ENCODE data around the gene ZNF670. TPM values are rescaled to one million over a fixed set of nuclear protein-coding genes. Genes with fewer than 3 reads are reported as not detected.

Gene ZNF670
- polyA plus RNA-seq, 4 donors = 0.81 to 2.8 (median 2.3) TPM

DNA sequence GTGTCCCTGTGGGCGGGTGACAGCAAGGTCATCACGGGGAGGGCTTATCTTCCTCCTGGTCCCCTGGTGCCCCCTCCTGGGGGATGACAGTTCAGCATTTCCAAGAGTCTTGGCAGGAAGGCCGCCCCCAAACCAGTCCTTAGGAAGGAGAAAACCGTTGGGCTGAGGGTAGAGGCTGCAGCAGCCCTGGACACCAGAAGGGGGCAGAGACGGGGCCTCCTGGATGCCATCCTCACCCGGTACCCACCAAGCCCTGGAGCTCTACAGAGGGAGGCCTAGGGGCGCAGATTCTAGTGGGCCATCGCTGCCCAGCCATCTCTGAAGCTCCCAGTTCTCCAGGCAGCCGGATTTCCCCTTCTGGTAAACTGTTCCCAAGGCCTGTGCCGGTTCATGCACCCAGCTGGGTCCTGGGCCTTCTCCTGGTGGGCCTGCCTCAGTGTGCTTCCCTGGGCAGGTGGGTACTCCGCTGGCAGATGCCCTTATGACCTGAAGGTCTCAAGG, 40.4 kb upstream of the ZNF670 start:
- H3K27ac ChIP-seq (ENCODE audit: low read depth in 1 of 3, low read length in 2 of 3) = no peak overlapping the region
- no peaks in the 10 kb centered on the region for H3K36me3 ChIP-seq (ENCODE audit: control insufficient read depth in 3 of 3, insufficient read depth in 2 of 3, low read depth in 1 of 3, low read length in 3 of 3)
- peaks cover 0 to 1% (median 0%) of the 10 kb centered on the region in 3 donors for H3K27me3 ChIP-seq (ENCODE audit: control insufficient read depth in 3 of 3, insufficient read depth in 3 of 3, low read length in 3 of 3)
- DNase-seq (no peak), FAIRE-seq (no peak)
- H3K9me3 ChIP-seq (ENCODE audit: control insufficient read depth in 2 of 2, insufficient read depth in 1 of 2, low read depth in 1 of 2, low read length in 1 of 2) = peaks cover 0 to 4% of the 10 kb centered on the region in 2 donors
- WGBS, 3 donors = 69 to 72% (median 71%) methylated on average over 9 to 11 of the region's 11 CpGs
- H3K4me3 ChIP-seq (ENCODE audit: low read depth in 1 of 3, low read length in 3 of 3) = no peak overlapping the region
- no peaks in the 10 kb centered on the region for H3K4me1 ChIP-seq (ENCODE audit: control insufficient read depth in 3 of 3, insufficient read depth in 2 of 3, low read depth in 1 of 3, low read length in 2 of 3)

DNA sequence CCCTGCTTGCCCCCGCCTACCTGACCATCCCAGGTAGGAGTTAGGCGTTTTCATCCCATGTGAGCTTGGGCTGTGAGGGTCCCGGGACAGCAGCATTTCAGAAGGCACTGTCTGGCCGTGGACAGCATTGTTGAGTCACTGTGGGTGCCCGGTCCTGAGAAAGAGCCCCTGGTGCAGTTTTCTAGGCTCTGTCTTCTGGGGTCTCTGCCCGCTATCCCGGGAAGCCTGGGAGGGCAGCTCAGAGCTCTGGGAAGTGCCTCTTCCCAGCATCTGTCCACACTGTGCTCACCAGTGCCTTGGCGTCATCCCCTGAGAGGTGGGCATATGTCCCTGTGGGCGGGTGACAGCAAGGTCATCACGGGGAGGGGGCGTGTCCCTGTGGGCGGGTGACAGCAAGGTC, 36.9 kb upstream of the ZNF670 start:
- FAIRE-seq (no peak), DNase-seq (no peak)
- Histone ChIP-seq H3K36me3 (ENCODE audit: control insufficient read depth in 3 of 3, insufficient read depth in 2 of 3, low read depth in 1 of 3, low read length in 3 of 3) (no peaks in the 10 kb centered on the region), H3K4me1 (ENCODE audit: control insufficient read depth in 3 of 3, insufficient read depth in 2 of 3, low read depth in 1 of 3, low read length in 2 of 3) (peaks cover 0 to 3% (median 0%) of the 10 kb centered on the region in 3 donors), H3K27me3 (ENCODE audit: control insufficient read depth in 3 of 3, insufficient read depth in 3 of 3, low read length in 3 of 3) (peaks cover 3 to 12% (median 3%) of the 10 kb centered on the region in 3 donors), H3K4me3 (ENCODE audit: low read depth in 1 of 3, low read length in 3 of 3) (no peak overlapping the region), H3K9me3 (ENCODE audit: control insufficient read depth in 2 of 2, insufficient read depth in 1 of 2, low read depth in 1 of 2, low read length in 1 of 2) (no peaks in the 10 kb centered on the region), H3K27ac (ENCODE audit: low read depth in 1 of 3, low read length in 2 of 3) (no peak overlapping the region)
- WGBS, 3 donors = 74 to 88% (median 87%) methylated on average over 9 to 12 of the region's 12 CpGs

- Histone ChIP-seq H3K9me3 (ENCODE audit: control insufficient read depth in 2 of 2, insufficient read depth in 1 of 2, low read depth in 1 of 2, low read length in 1 of 2) (no peaks in the 10 kb centered on the region), H3K36me3 (ENCODE audit: control insufficient read depth in 3 of 3, insufficient read depth in 2 of 3, low read depth in 1 of 3, low read length in 3 of 3) (no peaks in the 10 kb centered on the region), H3K27me3 (ENCODE audit: control insufficient read depth in 3 of 3, insufficient read depth in 3 of 3, low read length in 3 of 3) (peaks cover 3 to 14% (median 4%) of the 10 kb centered on the region in 3 donors), H3K4me3 (ENCODE audit: low read depth in 1 of 3, low read length in 3 of 3) (no peak overlapping the region), H3K4me1 (ENCODE audit: control insufficient read depth in 3 of 3, insufficient read depth in 2 of 3, low read depth in 1 of 3, low read length in 2 of 3) (peaks cover 0 to 4% (median 0%) of the 10 kb centered on the region in 3 donors), H3K27ac (ENCODE audit: low read depth in 1 of 3, low read length in 2 of 3) (no peak overlapping the region)
- no peak for DNase-seq
- WGBS, 3 donors = 61 to 73% (median 72%) methylated on average over 7 of the region's 7 CpGs
- no peak for FAIRE-seq
Measured at GRCh38 chr1:247115141-247115510, 36.5 kb upstream of the ZNF670 start.

DNA sequence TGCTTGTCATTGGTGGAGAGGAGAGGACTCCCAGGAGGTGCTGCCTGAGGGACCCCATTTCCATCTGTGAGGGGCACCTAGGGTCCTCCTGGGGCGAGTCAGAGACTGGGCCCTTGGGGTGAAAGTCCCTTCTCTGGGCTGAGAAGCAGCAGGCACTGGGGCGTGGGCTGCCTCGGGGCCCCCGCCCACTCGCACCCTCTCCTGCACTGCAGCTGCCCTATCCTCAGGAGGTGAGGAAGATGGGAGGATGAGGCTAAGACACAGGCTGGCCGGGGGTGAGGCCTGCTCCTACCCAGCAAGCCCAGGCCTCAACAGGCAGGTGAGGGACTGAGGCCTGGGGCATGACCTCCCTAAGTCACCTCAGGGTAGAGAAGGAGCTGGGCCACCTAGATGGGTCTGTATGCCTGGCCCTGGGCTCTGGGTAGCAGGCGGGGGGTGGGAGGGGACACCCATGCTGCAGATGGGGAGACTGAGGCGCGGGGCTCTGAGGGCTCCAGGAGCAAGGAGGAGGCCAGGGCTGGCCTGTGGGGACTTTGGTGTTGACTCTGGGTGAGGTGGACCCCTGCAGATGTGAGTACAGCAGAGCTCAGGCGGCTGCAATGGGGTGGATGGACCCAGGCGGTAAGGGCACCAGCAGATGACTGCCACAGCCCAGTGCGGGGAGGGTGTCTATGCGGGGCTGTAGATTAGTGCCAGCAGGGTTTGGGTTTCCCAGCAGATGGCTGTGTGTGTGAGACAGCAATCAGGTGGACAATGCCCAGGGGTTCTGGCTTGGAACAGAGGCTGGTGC, 35.9 kb upstream of the ZNF670 start:
- Histone ChIP-seq H3K4me1 (ENCODE audit: control insufficient read depth in 3 of 3, insufficient read depth in 2 of 3, low read depth in 1 of 3, low read length in 2 of 3) (peaks cover 0 to 4% (median 0%) of the 10 kb centered on the region in 3 donors), H3K4me3 (ENCODE audit: low read depth in 1 of 3, low read length in 3 of 3) (no peak overlapping the region), H3K27me3 (ENCODE audit: control insufficient read depth in 3 of 3, insufficient read depth in 3 of 3, low read length in 3 of 3) (peaks cover 3 to 14% (median 4%) of the 10 kb centered on the region in 3 donors), H3K9me3 (ENCODE audit: control insufficient read depth in 2 of 2, insufficient read depth in 1 of 2, low read depth in 1 of 2, low read length in 1 of 2) (no peaks in the 10 kb centered on the region), H3K36me3 (ENCODE audit: control insufficient read depth in 3 of 3, insufficient read depth in 2 of 3, low read depth in 1 of 3, low read length in 3 of 3) (no peaks in the 10 kb centered on the region), H3K27ac (ENCODE audit: low read depth in 1 of 3, low read length in 2 of 3) (no peak overlapping the region)
- WGBS, 3 donors = 68 to 89% (median 72%) methylated on average over 12 to 13 of the region's 13 CpGs
- no peak for DNase-seq
- FAIRE-seq = no peak

- Histone ChIP-seq H3K27ac (ENCODE audit: low read depth in 1 of 3, low read length in 2 of 3) (no peak overlapping the region), H3K4me1 (ENCODE audit: control insufficient read depth in 3 of 3, insufficient read depth in 2 of 3, low read depth in 1 of 3, low read length in 2 of 3) (peaks cover 0 to 4% (median 0%) of the 10 kb centered on the region in 3 donors), H3K4me3 (ENCODE audit: low read depth in 1 of 3, low read length in 3 of 3) (no peak overlapping the region), H3K36me3 (ENCODE audit: control insufficient read depth in 3 of 3, insufficient read depth in 2 of 3, low read depth in 1 of 3, low read length in 3 of 3) (no peaks in the 10 kb centered on the region), H3K27me3 (ENCODE audit: control insufficient read depth in 3 of 3, insufficient read depth in 3 of 3, low read length in 3 of 3) (peaks cover 3 to 14% (median 4%) of the 10 kb centered on the region in 3 donors), H3K9me3 (ENCODE audit: control insufficient read depth in 2 of 2, insufficient read depth in 1 of 2, low read depth in 1 of 2, low read length in 1 of 2) (no peaks in the 10 kb centered on the region)
- DNase-seq (no peak), FAIRE-seq (no peak)
- WGBS, 3 donors = 62 to 81% (median 68%) methylated on average over 5 of the region's 5 CpGs
Measured at GRCh38 chr1:247113733-247114271, 35.2 kb upstream of the ZNF670 start.

GRCh38 chr1:247113094-247113497, 34.5 kb upstream of the ZNF670 start:
- Histone ChIP-seq H3K4me1 (ENCODE audit: control insufficient read depth in 3 of 3, insufficient read depth in 2 of 3, low read depth in 1 of 3, low read length in 2 of 3) (peaks cover 0 to 4% (median 0%) of the 10 kb centered on the region in 3 donors), H3K27ac (ENCODE audit: low read depth in 1 of 3, low read length in 2 of 3) (no peak overlapping the region), H3K4me3 (ENCODE audit: low read depth in 1 of 3, low read length in 3 of 3) (no peak overlapping the region), H3K9me3 (ENCODE audit: control insufficient read depth in 2 of 2, insufficient read depth in 1 of 2, low read depth in 1 of 2, low read length in 1 of 2) (no peaks in the 10 kb centered on the region), H3K36me3 (ENCODE audit: control insufficient read depth in 3 of 3, insufficient read depth in 2 of 3, low read depth in 1 of 3, low read length in 3 of 3) (no peaks in the 10 kb centered on the region), H3K27me3 (ENCODE audit: control insufficient read depth in 3 of 3, insufficient read depth in 3 of 3, low read length in 3 of 3) (peaks cover 3 to 16% (median 4%) of the 10 kb centered on the region in 3 donors)
- FAIRE-seq (no peak), DNase-seq (no peak)
- 56 to 73% (median 64%) methylated on average over 5 of the region's 5 CpGs for WGBS, 3 donors

DNA sequence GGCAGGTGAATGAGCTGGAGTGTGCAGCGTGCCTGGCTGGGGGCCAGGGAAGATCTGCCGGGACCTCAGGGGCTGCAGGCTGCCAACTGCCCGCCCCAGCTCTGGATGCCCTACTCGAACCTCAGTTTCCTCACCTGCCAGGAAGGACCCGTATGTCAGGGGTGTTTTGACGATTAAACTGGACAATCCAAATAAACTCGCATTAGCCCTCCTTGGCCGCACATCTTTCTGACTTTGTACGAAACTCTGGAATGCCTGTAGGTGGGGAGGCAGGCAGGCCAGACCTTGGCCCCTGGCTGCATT, 33.8 kb upstream of the ZNF670 start:
- DNase-seq (no peak), FAIRE-seq (no peak)
- H3K4me1 ChIP-seq (ENCODE audit: control insufficient read depth in 3 of 3, insufficient read depth in 2 of 3, low read depth in 1 of 3, low read length in 2 of 3) = peaks cover 0 to 4% (median 0%) of the 10 kb centered on the region in 3 donors
- H3K27ac ChIP-seq (ENCODE audit: low read depth in 1 of 3, low read length in 2 of 3) = no peak overlapping the region
- H3K27me3 ChIP-seq (ENCODE audit: control insufficient read depth in 3 of 3, insufficient read depth in 3 of 3, low read length in 3 of 3) = peaks cover 3 to 21% (median 4%) of the 10 kb centered on the region in 3 donors
- peak overlapping the region in 2 of 3 donors; percentile 51 to 66 for H3K4me3 ChIP-seq (ENCODE audit: low read depth in 1 of 3, low read length in 3 of 3)
- WGBS, 3 donors = 22 to 57% (median 35%) methylated on average over 9 of the region's 9 CpGs
- no peaks in the 10 kb centered on the region for H3K36me3 ChIP-seq (ENCODE audit: control insufficient read depth in 3 of 3, insufficient read depth in 2 of 3, low read depth in 1 of 3, low read length in 3 of 3)
- no peaks in the 10 kb centered on the region for H3K9me3 ChIP-seq (ENCODE audit: control insufficient read depth in 2 of 2, insufficient read depth in 1 of 2, low read depth in 1 of 2, low read length in 1 of 2)

DNA sequence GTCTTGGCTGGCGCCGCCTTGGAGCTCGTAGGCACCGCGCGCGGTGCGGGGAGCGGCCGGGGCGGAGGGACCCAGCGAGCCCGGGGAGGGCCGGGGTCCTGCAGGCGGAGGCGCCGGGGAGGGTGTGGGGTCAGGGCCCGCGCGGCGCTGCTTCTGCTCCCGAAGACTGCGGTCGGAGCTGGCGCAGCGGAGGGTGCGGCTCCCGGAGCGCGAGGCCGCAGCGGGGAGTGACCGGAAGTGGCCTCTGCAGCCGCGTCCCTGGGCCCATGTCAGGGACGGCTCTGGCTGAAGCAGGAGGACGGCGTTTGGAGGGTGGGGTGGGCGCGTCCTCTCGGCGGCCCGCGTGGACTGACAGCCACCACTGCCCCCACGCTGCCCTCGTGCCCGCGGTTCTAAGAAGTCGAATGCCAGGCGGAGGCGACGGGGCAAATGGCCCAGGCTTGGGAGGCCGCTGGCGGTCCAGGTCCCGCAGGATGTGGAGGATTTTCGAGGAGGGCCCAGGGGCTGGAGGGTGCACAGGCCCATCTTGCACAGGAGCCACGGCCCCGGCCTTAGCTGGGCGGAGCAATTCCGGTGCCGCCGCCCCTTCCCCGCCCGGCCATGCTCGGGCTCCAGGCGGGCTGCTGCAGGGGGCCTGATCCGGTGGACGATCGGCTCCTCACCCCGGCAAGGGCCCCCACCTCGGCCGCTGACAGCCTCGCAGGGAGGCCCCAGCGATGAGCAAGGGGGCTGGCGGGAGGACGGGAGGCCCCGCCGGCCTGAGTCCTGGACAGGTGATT, 33.3 kb upstream of the ZNF670 start:
- Histone ChIP-seq H3K27me3 (ENCODE audit: control insufficient read depth in 3 of 3, insufficient read depth in 3 of 3, low read length in 3 of 3) (peaks cover 3 to 21% (median 4%) of the 10 kb centered on the region in 3 donors), H3K4me3 (ENCODE audit: low read depth in 1 of 3, low read length in 3 of 3) (peak overlapping the region; percentile 51 to 66 (median 57)), H3K4me1 (ENCODE audit: control insufficient read depth in 3 of 3, insufficient read depth in 2 of 3, low read depth in 1 of 3, low read length in 2 of 3) (peaks cover 0 to 4% (median 0%) of the 10 kb centered on the region in 3 donors), H3K27ac (ENCODE audit: low read depth in 1 of 3, low read length in 2 of 3) (peak overlapping the region in 1 of 3 donors; percentile 67), H3K36me3 (ENCODE audit: control insufficient read depth in 3 of 3, insufficient read depth in 2 of 3, low read depth in 1 of 3, low read length in 3 of 3) (no peaks in the 10 kb centered on the region), H3K9me3 (ENCODE audit: control insufficient read depth in 2 of 2, insufficient read depth in 1 of 2, low read depth in 1 of 2, low read length in 1 of 2) (no peaks in the 10 kb centered on the region)
- peak; percentile 20 to 71 for DNase-seq
- WGBS, 3 donors = 0 to 3% (median 3%) methylated on average over 59 to 78 of the region's 78 CpGs
- no peak for FAIRE-seq
